HUES64 (cell line): ENCODE results near the gene COL4A4.

Experiments
- H3K27ac ChIP-seq: 2 replicates; pipeline ENCODE4 v1.7.0; 2013; ENCODE audit warnings: low read depth, low read length, inconsistent platforms
- H3K27me3 ChIP-seq: 2 replicates; pipeline ENCODE4 v1.6.1; 2013; ENCODE audit warnings: mild to moderate bottlenecking, low read length; ENCODE audit not compliant: insufficient read depth
- H3K36me3 ChIP-seq: 2 replicates; pipeline ENCODE4 v1.6.1; 2013; ENCODE audit warnings: mild to moderate bottlenecking, low read length; ENCODE audit not compliant: insufficient read depth
- H3K4me1 ChIP-seq: 2 replicates; pipeline ENCODE4 v1.6.1; 2013; ENCODE audit warnings: mild to moderate bottlenecking, low read length, moderate library complexity; ENCODE audit not compliant: insufficient read depth
- H3K4me3 ChIP-seq: 2 replicates; pipeline ENCODE4 v1.5.1; 2013; ENCODE audit warnings: mild to moderate bottlenecking, low read length, moderate library complexity
- H3K9ac ChIP-seq: 2 replicates; pipeline ENCODE4 v1.6.1; 2013; ENCODE audit warnings: mild to moderate bottlenecking, low read depth, low read length
- H3K9me3 ChIP-seq: 2 replicates; pipeline ENCODE4 v1.6.1; 2013; ENCODE audit warnings: low read depth, low read length; ENCODE audit not compliant: insufficient read depth
- WGBS: fragments of 150-250, 120-280 bp; methylation state at CpG from one replicate; pipeline ENCODE4 v1.1.7; 2013; ENCODE audit warnings: missing lambda C conversion rate; 5-methylcytosine and 5-hydroxymethylcytosine counted together

Gene COL4A4

DNA sequence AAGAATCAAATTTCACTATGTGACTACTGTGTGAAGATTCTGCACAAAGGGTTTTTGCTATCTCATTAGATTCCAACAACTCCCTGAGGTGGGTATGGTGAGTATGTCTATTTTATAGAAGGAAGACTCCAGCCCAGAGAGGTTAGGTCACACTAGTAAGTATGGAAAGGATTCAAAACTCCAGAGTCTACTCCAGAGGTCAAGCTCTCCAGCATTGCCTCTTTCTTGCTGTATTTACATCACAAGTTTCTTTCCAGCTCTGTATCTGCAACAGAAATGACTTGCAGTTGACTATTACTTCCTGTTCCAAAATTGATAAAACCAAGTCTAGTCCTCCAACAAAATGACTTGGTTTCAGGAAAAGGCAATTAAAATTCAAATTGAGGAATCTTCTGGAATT, 2.1 kb downstream of the COL4A4 start:
- Histone ChIP-seq H3K4me3 (no peak overlapping the region), H3K4me1 (no peaks in the 10 kb centered on the region), H3K27me3 (peaks cover 72% of the 10 kb centered on the region), H3K9me3 (no peaks in the 10 kb centered on the region), H3K27ac (no peak overlapping the region), H3K36me3 (no peaks in the 10 kb centered on the region), H3K9ac (no peak overlapping the region)

DNA sequence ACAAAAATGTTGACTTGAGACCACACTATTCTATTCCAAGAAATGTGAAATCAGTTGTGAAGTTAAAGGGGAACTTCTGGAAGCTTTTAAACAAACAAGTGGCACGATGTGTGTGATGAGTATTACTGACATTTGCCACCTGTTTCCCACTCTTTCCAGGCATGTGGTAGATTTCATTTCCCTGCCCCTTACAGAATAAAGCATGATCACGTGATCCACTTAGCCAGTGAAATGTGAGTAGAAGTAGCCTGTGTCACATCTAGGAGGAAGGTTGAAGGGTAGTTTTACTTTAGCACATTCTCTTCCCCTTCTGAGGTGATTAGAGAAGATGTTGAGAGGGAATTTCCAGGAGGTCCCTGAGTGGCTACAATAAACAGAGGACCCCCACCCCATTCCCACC, 3.8 kb downstream of the COL4A4 start:
- no peak overlapping the region for H3K27ac ChIP-seq
- H3K36me3 ChIP-seq: no peaks in the 10 kb centered on the region
- no peaks in the 10 kb centered on the region for H3K9me3 ChIP-seq
- WGBS: 83% methylated on average over 2 of the region's 2 CpGs
- H3K4me3 ChIP-seq: no peak overlapping the region
- H3K27me3 ChIP-seq: peaks cover 54% of the 10 kb centered on the region
- no peaks in the 10 kb centered on the region for H3K4me1 ChIP-seq
- no peak overlapping the region for H3K9ac ChIP-seq

DNA sequence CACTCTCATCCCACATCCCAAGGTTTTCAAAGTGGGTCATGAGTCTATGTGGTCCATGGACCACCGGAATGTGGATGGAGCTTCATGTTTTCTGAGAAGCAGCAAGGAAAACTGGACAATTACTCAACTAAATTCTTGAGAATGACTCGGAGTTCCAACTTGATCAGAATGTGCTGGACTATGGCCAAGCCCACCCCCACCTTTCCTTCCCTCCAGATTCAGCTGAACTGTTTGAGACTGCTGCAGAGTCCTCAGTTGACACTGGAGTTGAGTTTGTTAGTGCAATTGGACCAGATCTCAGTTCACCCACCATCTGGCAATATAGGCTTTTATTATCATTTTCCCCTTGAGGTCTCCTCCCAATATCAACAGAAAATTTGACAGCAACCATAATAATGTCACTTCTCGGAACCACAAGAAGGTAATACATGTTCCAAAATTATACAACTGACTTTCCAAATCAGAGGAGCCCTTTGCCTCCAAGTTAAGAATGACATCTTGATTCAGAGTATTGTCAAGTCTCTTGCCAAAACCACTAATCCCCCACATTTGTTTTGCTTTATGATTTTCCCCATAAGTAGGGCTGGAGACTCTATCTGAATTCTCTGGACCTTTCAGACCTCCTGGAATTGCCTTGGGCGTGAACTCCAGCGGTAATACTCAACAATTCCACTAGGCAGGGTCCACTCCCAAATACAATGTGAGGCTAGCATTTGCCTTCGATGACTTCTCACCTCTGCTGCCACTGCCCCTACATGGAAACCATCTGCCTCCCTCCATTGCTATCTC, 8.8 kb downstream of the COL4A4 start:
- H3K36me3 ChIP-seq: no peaks in the 10 kb centered on the region
- peaks cover 5% of the 10 kb centered on the region; the same call in 1 of the 2 replicates for H3K27me3 ChIP-seq
- no peak overlapping the region for H3K9ac ChIP-seq
- WGBS: 93% methylated on average over 6 of the region's 6 CpGs
- no peaks in the 10 kb centered on the region for H3K9me3 ChIP-seq
- H3K27ac ChIP-seq: no peak overlapping the region
- no peaks in the 10 kb centered on the region for H3K4me1 ChIP-seq
- H3K4me3 ChIP-seq: no peak overlapping the region

DNA sequence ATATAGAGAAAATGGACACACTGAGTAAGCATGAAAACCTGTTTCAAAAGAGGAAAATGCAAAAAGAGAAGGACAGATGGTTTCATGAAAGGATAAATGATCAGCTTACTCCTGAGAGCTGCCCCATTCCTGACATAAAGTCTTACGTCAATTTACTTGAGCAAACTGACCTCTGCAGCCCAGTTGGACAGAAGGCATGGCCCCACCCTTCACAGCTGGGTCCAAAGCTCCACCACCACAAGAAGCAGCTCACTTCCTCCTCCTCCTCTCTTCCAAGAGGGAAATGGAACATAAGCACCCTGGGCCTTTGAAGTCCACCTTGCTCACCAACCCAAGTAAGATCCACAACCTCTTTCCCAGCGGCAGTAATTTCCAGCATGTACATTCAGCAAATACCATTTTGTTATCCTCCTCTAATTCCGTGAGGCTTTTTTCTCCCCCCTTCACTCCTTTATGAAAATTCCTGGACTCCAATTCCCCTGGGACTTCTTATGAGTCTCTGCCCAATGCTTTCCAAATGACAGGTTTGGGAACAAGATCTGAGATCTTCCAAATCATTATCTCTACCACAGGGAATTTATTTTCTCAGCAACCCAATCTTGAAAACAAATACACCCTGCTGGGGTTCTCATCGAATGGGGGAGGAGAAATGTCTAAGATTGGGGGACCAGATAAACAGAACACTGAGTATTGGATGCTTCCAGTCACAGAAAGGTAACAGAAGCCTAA, 10.1 kb downstream of the COL4A4 start:
- no peaks in the 10 kb centered on the region for H3K27me3 ChIP-seq
- no peaks in the 10 kb centered on the region for H3K36me3 ChIP-seq
- WGBS: 94% methylated on average over 4 of the region's 4 CpGs
- no peak overlapping the region for H3K9ac ChIP-seq
- no peaks in the 10 kb centered on the region for H3K9me3 ChIP-seq
- H3K4me3 ChIP-seq: no peak overlapping the region
- no peak overlapping the region for H3K27ac ChIP-seq
- H3K4me1 ChIP-seq: no peaks in the 10 kb centered on the region

DNA sequence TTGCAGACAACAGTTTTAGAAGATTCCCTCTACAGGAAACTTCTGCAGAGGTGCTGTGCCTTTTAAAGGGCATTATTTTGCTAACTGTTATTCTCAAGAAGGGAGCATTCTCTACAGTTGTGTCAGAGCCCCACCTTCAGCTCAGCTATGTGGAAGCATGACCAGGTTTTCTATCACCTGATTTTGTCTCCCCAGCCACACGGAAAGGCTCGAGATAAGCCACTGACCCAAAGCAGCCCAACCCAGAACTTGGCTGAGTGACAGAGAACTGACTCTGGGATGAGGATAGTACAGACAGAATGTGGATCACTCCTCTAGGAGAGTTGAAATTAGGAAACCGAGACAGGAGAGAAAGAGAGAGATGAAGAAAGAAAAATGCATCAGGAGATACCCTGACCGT, 10.7 kb downstream of the COL4A4 start:
- Histone ChIP-seq H3K4me3 (no peak overlapping the region), H3K9me3 (0 out of 2 replicates have a peak, but pooled peaks cover under 1% of the 10 kb centered on the region), H3K9ac (no peak overlapping the region), H3K27ac (no peak overlapping the region), H3K36me3 (no peaks in the 10 kb centered on the region), H3K27me3 (no peaks in the 10 kb centered on the region), H3K4me1 (no peaks in the 10 kb centered on the region)
- 90% methylated on average over 4 of the region's 4 CpGs for WGBS

DNA sequence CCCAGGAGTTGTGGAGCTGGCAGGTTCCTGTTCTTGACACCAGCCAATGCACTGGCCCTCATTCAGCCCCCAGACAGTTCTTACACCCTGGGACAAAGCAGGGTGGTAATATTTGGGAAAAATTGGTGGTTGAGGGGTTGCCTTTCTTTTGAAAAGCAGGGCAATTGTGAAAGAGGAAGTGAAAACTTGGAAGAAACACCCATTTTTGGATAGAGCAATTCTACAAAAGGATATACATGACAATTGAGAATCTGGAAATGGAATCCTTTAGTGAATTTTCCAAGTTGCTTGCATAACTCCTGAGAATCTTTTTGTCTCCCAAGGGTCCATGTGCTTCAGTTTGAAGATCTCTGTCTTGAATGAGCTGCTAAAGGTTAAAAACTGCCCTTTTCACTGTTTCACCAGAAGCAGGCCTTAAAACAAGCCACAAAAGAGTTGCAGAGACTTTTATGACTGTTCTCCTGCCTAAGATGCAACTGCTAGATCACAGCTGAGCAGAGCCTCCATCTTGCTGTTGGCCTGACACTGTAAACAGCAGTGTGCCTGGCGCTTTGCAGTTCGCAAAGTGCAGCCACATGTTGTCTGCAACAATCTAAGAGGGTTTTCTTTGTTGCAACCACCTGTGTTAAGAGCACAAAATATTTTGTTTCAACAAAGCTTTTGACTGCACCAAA, 11.8 kb downstream of the COL4A4 start:
- Histone ChIP-seq H3K4me1 (no peaks in the 10 kb centered on the region), H3K36me3 (no peaks in the 10 kb centered on the region), H3K9me3 (peaks cover 5% of the 10 kb centered on the region; the same call in 1 of the 2 replicates), H3K27me3 (no peaks in the 10 kb centered on the region), H3K4me3 (no peak overlapping the region), H3K27ac (no peak overlapping the region), H3K9ac (no peak overlapping the region)
- WGBS: 94% methylated on average over 2 of the region's 2 CpGs

DNA sequence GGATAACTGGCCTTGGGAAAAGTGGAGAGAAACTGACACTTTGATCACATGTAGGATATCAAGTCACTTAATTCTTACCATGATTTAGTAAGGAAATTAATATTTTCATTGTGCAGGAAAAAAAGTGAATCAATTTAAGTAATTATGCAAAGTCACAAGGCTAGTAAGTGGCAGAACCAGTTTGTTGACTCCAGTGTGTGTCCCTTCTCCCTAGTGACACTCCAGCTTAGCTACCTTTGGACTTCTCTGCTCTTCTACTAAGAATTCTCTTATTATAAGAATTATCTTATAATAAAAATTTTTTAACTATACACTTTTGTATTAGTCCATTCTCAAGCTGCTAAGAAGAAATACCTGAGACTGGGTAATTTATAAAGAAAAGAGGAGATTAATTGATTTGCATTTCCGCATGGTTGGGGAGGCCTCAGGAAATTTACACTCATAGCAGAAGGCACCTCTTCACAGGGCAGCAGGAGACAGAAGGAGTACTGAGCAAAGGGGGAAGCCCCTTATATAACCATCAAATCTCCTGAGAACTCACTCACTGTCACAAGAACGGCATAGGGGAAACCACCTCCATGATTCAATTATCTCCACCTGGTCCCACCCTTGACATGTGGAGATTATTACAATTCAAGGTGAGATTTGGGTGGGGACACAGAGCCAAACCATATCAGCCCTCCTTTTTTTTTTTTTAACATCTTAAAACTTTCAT, 13.6 kb downstream of the COL4A4 start:
- no peak overlapping the region for H3K4me3 ChIP-seq
- 91% methylated on average over 1 of the region's 2 CpGs for WGBS
- peaks cover 5% of the 10 kb centered on the region; the same call in 1 of the 2 replicates for H3K9me3 ChIP-seq
- H3K27ac ChIP-seq: no peak overlapping the region
- H3K36me3 ChIP-seq: no peaks in the 10 kb centered on the region
- no peak overlapping the region for H3K9ac ChIP-seq
- no peaks in the 10 kb centered on the region for H3K4me1 ChIP-seq
- H3K27me3 ChIP-seq: no peaks in the 10 kb centered on the region

DNA sequence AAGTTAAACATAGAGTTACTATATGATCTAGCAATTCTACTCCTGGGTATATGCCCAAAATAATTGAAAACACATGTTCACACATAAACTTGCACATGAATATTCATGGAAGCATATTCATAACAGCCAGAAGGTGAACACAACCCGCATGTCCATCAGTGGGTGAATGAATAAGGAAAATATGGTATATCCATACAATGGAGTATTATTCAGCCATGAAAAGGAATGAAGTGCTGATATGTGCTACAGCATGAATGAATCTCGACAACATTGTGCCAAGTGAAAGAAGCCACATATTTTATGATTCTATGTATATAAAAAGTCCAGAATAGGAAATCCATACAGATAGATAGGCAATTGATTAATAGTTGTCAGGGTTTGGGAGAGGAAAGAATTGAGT, 15.9 kb downstream of the COL4A4 start:
- Histone ChIP-seq H3K36me3 (no peaks in the 10 kb centered on the region), H3K27me3 (no peaks in the 10 kb centered on the region), H3K4me1 (no peaks in the 10 kb centered on the region), H3K9me3 (peaks cover 5% of the 10 kb centered on the region; the same call in 1 of the 2 replicates), H3K27ac (no peak overlapping the region), H3K4me3 (no peak overlapping the region), H3K9ac (no peak overlapping the region)
- 84% methylated on average over 2 of the region's 2 CpGs for WGBS

DNA sequence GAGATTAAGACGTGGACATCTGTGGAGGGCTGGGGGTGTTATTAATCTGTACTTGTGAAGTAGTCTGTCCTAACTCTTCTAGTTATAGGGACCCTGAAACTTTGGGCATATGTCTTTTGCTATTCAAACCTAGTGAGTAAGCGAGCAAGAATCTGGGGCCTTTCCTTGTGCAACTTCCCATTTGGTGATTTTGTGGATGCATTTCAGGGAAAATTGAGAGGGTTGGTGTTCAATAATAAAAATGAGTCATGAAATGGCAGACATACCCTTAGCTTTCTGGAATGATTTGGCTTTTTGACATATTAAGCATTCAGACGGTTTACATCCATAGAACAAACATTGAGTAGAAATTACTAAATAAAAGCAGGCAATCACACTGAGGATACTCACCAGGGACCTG, 17.0 kb downstream of the COL4A4 start:
- no peaks in the 10 kb centered on the region for H3K36me3 ChIP-seq
- H3K4me3 ChIP-seq: no peak overlapping the region
- no peak overlapping the region for H3K9ac ChIP-seq
- no peaks in the 10 kb centered on the region for H3K27me3 ChIP-seq
- peaks cover 5% of the 10 kb centered on the region; the same call in 1 of the 2 replicates for H3K9me3 ChIP-seq
- no peak overlapping the region for H3K27ac ChIP-seq
- no peaks in the 10 kb centered on the region for H3K4me1 ChIP-seq
- WGBS: over 99% methylated on average over 3 of the region's 3 CpGs

DNA sequence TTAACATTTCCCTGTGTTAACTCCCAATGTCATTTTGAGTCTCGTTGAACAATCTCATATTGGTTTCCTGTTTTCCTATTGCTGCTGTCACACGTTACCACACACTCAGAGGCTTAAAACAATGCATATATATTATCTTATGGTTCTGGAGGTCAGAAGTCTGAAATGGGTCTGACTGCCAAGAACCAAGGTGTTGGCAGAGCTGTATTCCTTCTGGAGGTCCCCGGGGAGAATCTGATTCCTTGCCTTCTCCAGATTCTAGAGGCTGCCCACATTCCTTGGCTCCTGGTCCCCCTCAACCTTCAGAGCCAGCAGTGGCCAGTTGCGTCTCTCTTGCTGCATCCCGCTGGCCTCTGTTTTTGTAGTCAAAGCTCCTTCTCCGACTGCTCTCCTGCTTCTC, 17.5 kb downstream of the COL4A4 start:
- no peaks in the 10 kb centered on the region for H3K36me3 ChIP-seq
- H3K4me3 ChIP-seq: no peak overlapping the region
- H3K4me1 ChIP-seq: no peaks in the 10 kb centered on the region
- 94% methylated on average over 6 of the region's 6 CpGs for WGBS
- no peak overlapping the region for H3K9ac ChIP-seq
- no peak overlapping the region for H3K27ac ChIP-seq
- peaks cover 5% of the 10 kb centered on the region; the same call in 1 of the 2 replicates for H3K9me3 ChIP-seq
- no peaks in the 10 kb centered on the region for H3K27me3 ChIP-seq
